Endothelial cell of umbilical vein (primary cell): ENCODE results near the gene TSEN34.
"Not testable (repeated sequence)": the region's sequence is repeated elsewhere in the genome, so short reads cannot be mapped to it uniquely, and the experiment has no call there.

Source experiments
- EZH2 ChIP-seq: IDR thresholded peaks from 2 replicates; pipeline ENCODE4 v1.6.1; 2012; ENCODE audit warnings: borderline replicate concordance, low read depth, mild to moderate bottlenecking, moderate library complexity, low read length, inconsistent platforms; ENCODE audit not compliant: severe bottlenecking
- JUN ChIP-seq: IDR thresholded peaks from 2 replicates; pipeline ENCODE4 v1.6.1; 2011; ENCODE audit warnings: borderline replicate concordance, low read depth; ENCODE audit not compliant: insufficient read length, insufficient read depth
- MYC ChIP-seq: IDR thresholded peaks from one replicate; pipeline ENCODE4 v1.6.1; 2011; ENCODE audit warnings: mild to moderate bottlenecking, low read depth, low read length
- POLR2A ChIP-seq: IDR thresholded peaks from 2 replicates; pipeline ENCODE4 v1.6.1; 2012; ENCODE audit warnings: low read depth, mild to moderate bottlenecking, control low read depth, low read length
- POLR2AphosphoS5 ChIP-seq: IDR thresholded peaks from 2 replicates; pipeline ENCODE4 v1.6.1; 2012; ENCODE audit warnings: low read depth, mild to moderate bottlenecking, control low read depth, low read length, moderate library complexity; ENCODE audit not compliant: insufficient read depth
- TF ChIP-seq, protein P1 (sequence below), 2 donors: IDR thresholded peaks; 1 replicate in 1 of 2; 2 replicates in 1 of 2; pipeline ENCODE4 v1.5.1; 2011; ENCODE audit warnings: low read length in 2 of 2, mild to moderate bottlenecking in 2 of 2, moderate library complexity in 2 of 2, control low read depth in 1 of 2, inconsistent platforms in 1 of 2, low read depth in 1 of 2; ENCODE audit not compliant: insufficient read depth in 1 of 2; ENCODE audit errors: extremely low read depth in 1 of 2
- TF ChIP-seq, protein P2 (sequence below): IDR thresholded peaks from 2 replicates; pipeline ENCODE4 v1.6.1; 2011; ENCODE audit not compliant: insufficient read depth, insufficient read length

DNA sequence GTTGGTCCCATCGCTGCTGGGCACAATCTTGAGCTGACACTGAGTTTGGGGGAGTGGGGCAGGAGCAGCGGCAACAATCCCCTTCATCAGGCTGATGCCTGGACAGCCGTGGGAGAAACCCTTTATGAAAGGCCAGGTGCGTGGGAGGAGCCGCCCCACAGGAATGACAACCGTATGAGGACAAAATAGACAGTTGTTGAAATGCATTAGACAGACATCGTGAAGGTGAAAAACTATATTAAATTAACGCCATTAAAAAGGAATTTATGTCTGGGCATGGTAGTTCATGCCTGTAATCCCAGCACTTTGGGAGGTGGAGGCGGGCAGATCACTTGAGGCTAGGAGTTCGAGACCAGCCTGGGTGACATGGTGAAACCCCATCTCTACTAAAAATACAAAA, 33.5 kb downstream of the TSEN34 start:
- TF ChIP-seq POLR2AphosphoS5, MYC, POLR2A, EZH2, JUN: not testable (repeated sequence)
- TF ChIP-seq, protein P1, sequence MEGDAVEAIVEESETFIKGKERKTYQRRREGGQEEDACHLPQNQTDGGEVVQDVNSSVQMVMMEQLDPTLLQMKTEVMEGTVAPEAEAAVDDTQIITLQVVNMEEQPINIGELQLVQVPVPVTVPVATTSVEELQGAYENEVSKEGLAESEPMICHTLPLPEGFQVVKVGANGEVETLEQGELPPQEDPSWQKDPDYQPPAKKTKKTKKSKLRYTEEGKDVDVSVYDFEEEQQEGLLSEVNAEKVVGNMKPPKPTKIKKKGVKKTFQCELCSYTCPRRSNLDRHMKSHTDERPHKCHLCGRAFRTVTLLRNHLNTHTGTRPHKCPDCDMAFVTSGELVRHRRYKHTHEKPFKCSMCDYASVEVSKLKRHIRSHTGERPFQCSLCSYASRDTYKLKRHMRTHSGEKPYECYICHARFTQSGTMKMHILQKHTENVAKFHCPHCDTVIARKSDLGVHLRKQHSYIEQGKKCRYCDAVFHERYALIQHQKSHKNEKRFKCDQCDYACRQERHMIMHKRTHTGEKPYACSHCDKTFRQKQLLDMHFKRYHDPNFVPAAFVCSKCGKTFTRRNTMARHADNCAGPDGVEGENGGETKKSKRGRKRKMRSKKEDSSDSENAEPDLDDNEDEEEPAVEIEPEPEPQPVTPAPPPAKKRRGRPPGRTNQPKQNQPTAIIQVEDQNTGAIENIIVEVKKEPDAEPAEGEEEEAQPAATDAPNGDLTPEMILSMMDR (IDR thresholded peaks at IDR 0.05; ENCODE audit: extremely low read depth in 1 of 2, insufficient read depth in 1 of 2, low read depth in 1 of 2, low read length in 2 of 2), result not testable (repeated sequence)
- TF ChIP-seq, protein P2, sequence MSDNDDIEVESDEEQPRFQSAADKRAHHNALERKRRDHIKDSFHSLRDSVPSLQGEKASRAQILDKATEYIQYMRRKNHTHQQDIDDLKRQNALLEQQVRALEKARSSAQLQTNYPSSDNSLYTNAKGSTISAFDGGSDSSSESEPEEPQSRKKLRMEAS, result not testable (repeated sequence)
